ENCODE measurements around the gene DDX1. TPM values are rescaled to one million over a fixed set of nuclear protein-coding genes. Genes with fewer than 3 reads are reported as not detected.

DDX1 gene
- total and polyA plus RNA-seq, 8 donors = 74.2 to 153 (median 126) TPM

GRCh38 chr2:15605721-15606120 lies 14.1 kb downstream of the DDX1 start:
- no peak for ATAC-seq
- H3K36me3 ChIP-seq = peaks cover 3 to 97% of the 10 kb centered on the region in 2 donors

GRCh38 chr2:15606481-15607441 lies 15.1 kb downstream of the DDX1 start:
- Histone ChIP-seq H3K27ac (no peak overlapping the region), H3K4me1 (no peaks in the 10 kb centered on the region), H3K4me3 (no peak overlapping the region), H3K36me3 (peaks cover 3 to 87% of the 10 kb centered on the region in 2 donors), H3K27me3 (no peaks in the 10 kb centered on the region), H3K9me3 (no peaks in the 10 kb centered on the region)
- intact Hi-C loops (cut with DNase I) = no loop called here
- DNase-seq = no peak
- ATAC-seq = no peak
- no peak for TF ChIP-seq CTCF (IDR thresholded peaks at IDR 0.05)

More at GRCh38 chr2:15605721-15606120, 14.1 kb downstream of the DDX1 start:
- intact Hi-C loops (cut with DNase I) = no loop called here
- TF ChIP-seq CTCF (IDR thresholded peaks at IDR 0.05) = no peak
- no peak for DNase-seq
- no peaks in the 10 kb centered on the region for H3K27me3 ChIP-seq
- no peak overlapping the region for H3K4me3 ChIP-seq
- H3K27ac ChIP-seq = no peak overlapping the region
- H3K9me3 ChIP-seq = no peaks in the 10 kb centered on the region
- no peaks in the 10 kb centered on the region for H3K4me1 ChIP-seq

- no peak for TF ChIP-seq CTCF (IDR thresholded peaks at IDR 0.05)
- DNase-seq = no peak
- intact Hi-C loops (cut with DNase I) = no loop called here
- no peak for ATAC-seq
- Histone ChIP-seq H3K27ac (no peak overlapping the region), H3K9me3 (no peaks in the 10 kb centered on the region), H3K4me1 (no peaks in the 10 kb centered on the region), H3K27me3 (no peaks in the 10 kb centered on the region), H3K36me3 (peaks cover 3 to 76% of the 10 kb centered on the region in 2 donors), H3K4me3 (no peak overlapping the region)
Observed at GRCh38 chr2:15607709-15608391, 16.2 kb downstream of the DDX1 start.

- TF ChIP-seq CTCF (IDR thresholded peaks at IDR 0.05) = no peak
- intact Hi-C loops (cut with DNase I) = no loop called here
- no peak overlapping the region for H3K4me3 ChIP-seq
Observed at GRCh38 chr2:15608392-15608761, 16.7 kb downstream of the DDX1 start.

More at GRCh38 chr2:15608392-15608761, 16.7 kb downstream of the DDX1 start:
- no peaks in the 10 kb centered on the region for H3K9me3 ChIP-seq
- no peak for ATAC-seq
- H3K27me3 ChIP-seq = no peaks in the 10 kb centered on the region
- no peak for DNase-seq
- H3K27ac ChIP-seq = no peak overlapping the region
- H3K4me1 ChIP-seq = no peaks in the 10 kb centered on the region
- H3K36me3 ChIP-seq = peaks cover 3 to 76% of the 10 kb centered on the region in 2 donors

Measured in left lung (tissue), 10 donors.